GM18502 (cell line): ENCODE results near the gene DPP7.
"Not testable (repeated sequence)": the region's sequence is repeated elsewhere in the genome, so short reads cannot be mapped to it uniquely, and the experiment has no call there.

Experiments
- ATAC-seq: cut with Tn5 transposase; IDR thresholded peaks from one replicate; pipeline ENCODE4 v1.9.1; 2021; ENCODE audit warnings: mild to moderate bottlenecking; ENCODE audit not compliant: unreplicated experiment, poor library complexity

The DPP7 gene

GRCh38 chr9:137062798-137063197 is 51.7 kb downstream of the DPP7 start:
- ATAC-seq: not testable (repeated sequence)

- no peak for ATAC-seq
Measured at GRCh38 chr9:137062384-137062783, 52.1 kb downstream of the DPP7 start.
